ENCODE measurements around the gene KRTAP10-2.

KRTAP10-2 gene

GRCh38 chr21:44590311-44590721, 39.0 kb upstream of the KRTAP10-2 start:
- TF ChIP-seq FOXP2 (optimal IDR thresholded peaks at IDR 0.05; ENCODE audit: borderline replicate concordance, extremely low read depth, extremely low read length, insufficient read depth), result no peak
- no peak for TF ChIP-seq TAF1 (IDR thresholded peaks at IDR 0.05; ENCODE audit: borderline replicate concordance, insufficient read depth, low read length)
- no peak for TF ChIP-seq SIN3A (IDR thresholded peaks at IDR 0.05; ENCODE audit: borderline replicate concordance, insufficient read depth, low read length)
- TF ChIP-seq POLR2AphosphoS5 (IDR thresholded peaks at IDR 0.05; ENCODE audit: low read depth, low read length), result no peak
- no peak for TF ChIP-seq REST (IDR thresholded peaks at IDR 0.05; ENCODE audit: insufficient read depth in 1 of 2, low read depth in 2 of 2, low read length in 2 of 2)

- TF ChIP-seq TAF1 (IDR thresholded peaks at IDR 0.05; ENCODE audit: borderline replicate concordance, insufficient read depth, low read length) (no peak), REST (IDR thresholded peaks at IDR 0.05; ENCODE audit: insufficient read depth in 1 of 2, low read depth in 2 of 2, low read length in 2 of 2) (no peak), SIN3A (IDR thresholded peaks at IDR 0.05; ENCODE audit: borderline replicate concordance, insufficient read depth, low read length) (no peak), POLR2AphosphoS5 (IDR thresholded peaks at IDR 0.05; ENCODE audit: low read depth, low read length) (no peak)
Observed at GRCh38 chr21:44589586-44590305, 38.4 kb upstream of the KRTAP10-2 start.

- TF ChIP-seq SIN3A (IDR thresholded peaks at IDR 0.05; ENCODE audit: borderline replicate concordance, insufficient read depth, low read length) (no peak), POLR2AphosphoS5 (IDR thresholded peaks at IDR 0.05; ENCODE audit: low read depth, low read length) (no peak), REST (IDR thresholded peaks at IDR 0.05; ENCODE audit: insufficient read depth in 1 of 2, low read depth in 2 of 2, low read length in 2 of 2) (no peak), FOXP2 (optimal IDR thresholded peaks at IDR 0.05; ENCODE audit: borderline replicate concordance, extremely low read depth, extremely low read length, insufficient read depth) (no peak), TAF1 (IDR thresholded peaks at IDR 0.05; ENCODE audit: borderline replicate concordance, insufficient read depth, low read length) (no peak)
Observed at GRCh38 chr21:44589094-44589493, 37.8 kb upstream of the KRTAP10-2 start.

GRCh38 chr21:44585892-44586291, 34.6 kb upstream of the KRTAP10-2 start:
- no peak for TF ChIP-seq TAF1 (IDR thresholded peaks at IDR 0.05; ENCODE audit: borderline replicate concordance, insufficient read depth, low read length)
- TF ChIP-seq POLR2AphosphoS5 (IDR thresholded peaks at IDR 0.05; ENCODE audit: low read depth, low read length), result no peak
- no peak for TF ChIP-seq FOXP2 (optimal IDR thresholded peaks at IDR 0.05; ENCODE audit: borderline replicate concordance, extremely low read depth, extremely low read length, insufficient read depth)
- TF ChIP-seq SIN3A (IDR thresholded peaks at IDR 0.05; ENCODE audit: borderline replicate concordance, insufficient read depth, low read length), result no peak
- TF ChIP-seq REST (IDR thresholded peaks at IDR 0.05; ENCODE audit: insufficient read depth in 1 of 2, low read depth in 2 of 2, low read length in 2 of 2), result no peak

All from PFSK-1 (cell line).